ENCODE measurements around the gene C10orf105. TPM values are rescaled to one million over a fixed set of nuclear protein-coding genes. Genes with fewer than 3 reads are reported as not detected.
A peak's percentile ranks its signal among the peaks of the same experiment; 100 is the strongest.

The C10orf105 gene
- total and polyA plus RNA-seq, 2 of the 8 experiments (the other 6 are each of a cell fraction or from before 2014, with no cell fraction given), result 0.71 to 0.73 TPM

- no peaks in the 10 kb centered on the region for H3K9me3 ChIP-seq (ENCODE audit: insufficient read depth in 2 of 2, low read depth in 1 of 2, low read length in 1 of 2)
- POLR2A ChIA-PET (ENCODE audit: partially characterized antibody), result no interaction called here
- no peak overlapping the region for H2BK15ac ChIP-seq (ENCODE audit: low read length)
- H4K5ac ChIP-seq (ENCODE audit: insufficient read length, low read depth, low read length), result no peak overlapping the region
- no peak overlapping the region for H3K14ac ChIP-seq (ENCODE audit: insufficient read length)
- DNase-seq (ENCODE audit: low read depth in 1 of 2, low spot score in 2 of 2), result no peak
- no peaks in the 10 kb centered on the region for H3K23me2 ChIP-seq (ENCODE audit: low read depth, low read length)
- CTCF ChIA-PET (ENCODE audit: partially characterized antibody), result interaction anchor here (0.5 to 3.3 kb wide), 18 partner anchors 8 to 508 kb away, joined by 3 to 12 read pairs (median 3); partner anchors contain the start of genes SLC29A3 and VSIR
- TF ChIP-seq CTCF (IDR thresholded peaks at IDR 0.05; ENCODE audit: control extremely low read depth in 1 of 3, insufficient read depth in 1 of 3, low read depth in 1 of 3, low read length in 3 of 3) (peak in 2 of 3 experiments; percentile 10 to 15; a peak in 2 of 4 replicates), TBP (IDR thresholded peaks at IDR 0.05; ENCODE audit: low read depth, low read length) (no peak)
- H2BK120ac ChIP-seq (replicated peaks; ENCODE audit: low read depth, low read length), result no peak overlapping the region
- H3K9ac ChIP-seq (replicated peaks in 1 of 4; ENCODE audit: extremely low read depth in 1 of 4, low read depth in 3 of 4, low read length in 3 of 4), result no peak overlapping the region
- peaks cover 0 to 3% (median 0%) of the 10 kb centered on the region in 4 experiments; a peak in 1 of 7 replicates for H3K27me3 ChIP-seq (replicated peaks in 1 of 4; ENCODE audit: control insufficient read depth in 3 of 4, extremely low read depth in 1 of 4, insufficient read depth in 3 of 4, low read length in 3 of 4)
- H3K56ac ChIP-seq (replicated peaks; ENCODE audit: insufficient read length, low read depth, low read length), result no peak overlapping the region
- H3K79me2 ChIP-seq (ENCODE audit: control insufficient read depth in 1 of 2, insufficient read depth in 2 of 2, low read length in 2 of 2), result no peaks in the 10 kb centered on the region
- H4K20me1 ChIP-seq (replicated peaks in 1 of 2; ENCODE audit: control insufficient read depth in 1 of 2, insufficient read depth in 2 of 2, low read length in 2 of 2), result no peaks in the 10 kb centered on the region
- H3K79me1 ChIP-seq (ENCODE audit: low read depth, low read length), result no peaks in the 10 kb centered on the region
- H3K18ac ChIP-seq (ENCODE audit: extremely low read depth, low read length), result no peak overlapping the region; the same call in 1 of the 2 replicates
- H3K4me3 ChIP-seq (ENCODE audit: extremely low read depth in 1 of 4, insufficient read depth in 2 of 4, low read depth in 3 of 4, low read length in 4 of 4), result no peak overlapping the region
- no peak overlapping the region for H3K4ac ChIP-seq (replicated peaks; ENCODE audit: insufficient read length, low read depth, low read length)
- H2BK5ac ChIP-seq (ENCODE audit: low read depth, low read length), result peak overlapping the region; percentile 16; the same call in 1 of the 2 replicates
- 0 out of 2 replicates have a peak overlapping the region, but pooled peaks have one; percentile 9 for H2BK12ac ChIP-seq (ENCODE audit: low read depth, low read length)
- no peak overlapping the region for H3K23ac ChIP-seq (ENCODE audit: insufficient read length)
- peaks cover 0 to 6% (median 0%) of the 10 kb centered on the region in 4 experiments; a peak in 1 of 7 replicates for H3K4me1 ChIP-seq (replicated peaks in 1 of 4; ENCODE audit: control insufficient read depth in 3 of 4, insufficient read depth in 4 of 4, low read length in 3 of 4)
- H4K91ac ChIP-seq (replicated peaks; ENCODE audit: insufficient read length, low read length), result peak overlapping the region; percentile 23
- no peak overlapping the region for H2AK5ac ChIP-seq (ENCODE audit: low read depth, low read length)
- H3K4me2 ChIP-seq (ENCODE audit: insufficient read depth in 1 of 2, low read depth in 2 of 2, low read length in 2 of 2), result no peak overlapping the region
- H3K36me3 ChIP-seq (ENCODE audit: control insufficient read depth in 2 of 4, insufficient read depth in 4 of 4, low read length in 3 of 4), result no peaks in the 10 kb centered on the region
- no peak overlapping the region for H3K27ac ChIP-seq (ENCODE audit: low read depth, low read length)
- peak overlapping the region; percentile 68; the same call in 1 of the 2 replicates for H2AFZ ChIP-seq (ENCODE audit: low read length)
- WGBS, 2 experiments (ENCODE audit: extremely low coverage in 1 of 2, insufficient coverage in 1 of 2, insufficient read length in 1 of 2, insufficient replicate concordance in 2 of 2, low coverage in 1 of 2, low lambda C conversion rate in 2 of 2, missing lambda C conversion rate in 1 of 2), result 73% methylated on average over 10 of the region's 12 CpGs; no CpG with 5 or more reads in 1 of the 2 experiments
- no peak for FAIRE-seq
- peak overlapping the region; percentile 22 for H4K8ac ChIP-seq (ENCODE audit: extremely low read depth, insufficient read depth, low read length)
- H2BK20ac ChIP-seq (ENCODE audit: low read length), result no peak overlapping the region
Measured at GRCh38 chr10:71713135-71714030, 6.2 kb downstream of the C10orf105 start.
